HepG2 (cell line): ENCODE results near the gene PRDM15. TPM values are rescaled to one million over a fixed set of nuclear protein-coding genes. Genes with fewer than 3 reads are reported as not detected.
A peak's percentile ranks its signal among the peaks of the same experiment; 100 is the strongest.

Experiments
- ZMYM4 ChIP-seq: sonication (generic); formaldehyde crosslinking; IDR thresholded peaks from 2 replicates; pipeline ENCODE4 v1.8.1; 2023; ENCODE audit warnings: mild to moderate bottlenecking, missing genetic modification reagents
- ZNF253 ChIP-seq: sonication (generic); formaldehyde crosslinking; IDR thresholded peaks from 2 replicates; pipeline ENCODE4 v1.8.0; 2022; ENCODE audit warnings: mild to moderate bottlenecking, missing genetic modification reagents, borderline replicate concordance
- ZNF501 ChIP-seq: sonication (generic); formaldehyde crosslinking; IDR thresholded peaks from 2 replicates; pipeline ENCODE4 v1.5.1; 2020; ENCODE audit warnings: mild to moderate bottlenecking, moderate library complexity, missing genetic modification reagents
- ZNF547 ChIP-seq: sonication (generic); formaldehyde crosslinking; IDR thresholded peaks from 2 replicates; pipeline ENCODE4 v1.5.1; 2020; ENCODE audit warnings: mild to moderate bottlenecking, missing genetic modification reagents
- ZNF713 ChIP-seq: sonication (generic); formaldehyde crosslinking; IDR thresholded peaks from 2 replicates; pipeline ENCODE4 v1.4.0; 2020; ENCODE audit warnings: mild to moderate bottlenecking, missing genetic modification reagents
- polyA plus RNA-seq, 8 experiments: library from polyadenylated mRNA; depleted of rRNA in 3 of 8; stranded (reverse) in 7 of 8; unstranded in 1 of 8; fragments of >200 nt; fragmentation: Illumina TruSeq in 4 of 8; extraction: Trizol in 4 of 8; gene quantifications; 2 replicates each; pipeline versions ENCODE4 v1.2.1 to v1.2.3, GENCODE V29; 2011 to 2016; ENCODE audit warnings: low read depth in 4 of 8, missing spikeins in 1 of 8, mixed read lengths in 1 of 8; ENCODE audit not compliant: insufficient read depth in 1 of 8
- total RNA-seq, 5 experiments: library from RNA; depleted of rRNA; stranded (reverse); fragments of >200 nt; fragmentation: Illumina TruSeq; extraction: Trizol; gene quantifications; 2 replicates each; pipeline ENCODE4 v1.2.3, GENCODE V29; 2016; ENCODE audit warnings: low read depth in 1 of 5
- TF ChIP-seq, protein P1 (sequence below), 2 experiments: IDR thresholded peaks; 2 replicates each; pipeline ENCODE4 v1.6.1; 2011 to 2012; ENCODE audit warnings: low read length in 2 of 2, borderline replicate concordance in 1 of 2, low read depth in 1 of 2, mild to moderate bottlenecking in 1 of 2, moderate library complexity in 1 of 2
- TF ChIP-seq, protein P2 (sequence below): sonication (generic); IDR thresholded peaks from 2 replicates; pipeline ENCODE4 v1.6.1; 2016; ENCODE audit warnings: low read depth, borderline replicate concordance
- TF ChIP-seq, protein P3 (sequence below): sonication (generic); formaldehyde crosslinking; IDR thresholded peaks from 2 replicates; pipeline ENCODE4 v1.8.0; 2022; ENCODE audit warnings: missing genetic modification reagents, mild to moderate bottlenecking, moderate library complexity, borderline replicate concordance
- TF ChIP-seq, protein P4 (sequence below): IDR thresholded peaks from 2 replicates; pipeline ENCODE4 v1.6.1; 2016; ENCODE audit warnings: low read depth, control low read depth
- TF ChIP-seq, protein P5 (sequence below), 2 experiments: sonication (generic) in 1 of 2; formaldehyde crosslinking in 1 of 2; IDR thresholded peaks; 2 replicates each; pipeline versions ENCODE4 v1.4.0 to v1.6.1; 2016 to 2020; ENCODE audit warnings: borderline replicate concordance in 1 of 2, low read depth in 1 of 2, mild to moderate bottlenecking in 1 of 2, missing genetic modification reagents in 1 of 2

Gene PRDM15
- total and polyA plus RNA-seq, 2 of the 13 experiments (the other 11 are each of a cell fraction or from before 2014, with no cell fraction given): 4.0 to 6.9 TPM

DNA sequence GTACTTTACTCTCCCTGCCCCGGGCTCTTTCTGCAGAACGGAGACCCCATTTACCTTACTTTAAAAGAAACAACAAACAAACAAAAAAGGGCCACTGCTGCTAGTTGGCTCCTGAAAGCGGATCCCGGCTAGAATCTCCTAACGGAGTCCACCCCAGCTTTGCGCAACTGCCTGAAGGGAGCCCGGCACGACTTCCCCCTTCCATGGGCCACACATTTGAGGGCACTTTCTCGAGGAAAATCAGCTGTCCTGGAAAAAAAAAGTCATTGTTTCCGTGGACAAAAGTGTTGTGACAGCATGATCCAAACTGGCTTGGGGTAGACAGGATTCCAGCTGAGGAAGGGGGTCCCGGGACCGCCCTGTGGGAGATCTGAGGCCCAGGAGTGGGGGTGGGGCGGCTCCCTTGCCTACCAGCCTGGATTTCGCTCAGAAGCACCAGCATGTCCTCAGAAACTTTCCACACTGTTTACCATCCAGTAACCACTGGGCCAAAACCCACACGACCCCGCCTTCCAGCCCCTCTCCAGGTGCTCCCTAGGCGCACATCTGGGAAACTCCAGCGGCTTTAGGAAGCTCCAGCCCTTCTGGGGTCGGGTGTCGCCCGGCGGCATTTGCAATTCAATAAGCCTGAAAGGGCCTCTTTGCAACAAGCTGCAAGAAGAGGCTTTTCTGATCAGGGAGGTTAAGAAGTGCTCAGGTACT lies 117.1 kb downstream of the PRDM15 start (continued):
- TF ChIP-seq, protein P1, sequence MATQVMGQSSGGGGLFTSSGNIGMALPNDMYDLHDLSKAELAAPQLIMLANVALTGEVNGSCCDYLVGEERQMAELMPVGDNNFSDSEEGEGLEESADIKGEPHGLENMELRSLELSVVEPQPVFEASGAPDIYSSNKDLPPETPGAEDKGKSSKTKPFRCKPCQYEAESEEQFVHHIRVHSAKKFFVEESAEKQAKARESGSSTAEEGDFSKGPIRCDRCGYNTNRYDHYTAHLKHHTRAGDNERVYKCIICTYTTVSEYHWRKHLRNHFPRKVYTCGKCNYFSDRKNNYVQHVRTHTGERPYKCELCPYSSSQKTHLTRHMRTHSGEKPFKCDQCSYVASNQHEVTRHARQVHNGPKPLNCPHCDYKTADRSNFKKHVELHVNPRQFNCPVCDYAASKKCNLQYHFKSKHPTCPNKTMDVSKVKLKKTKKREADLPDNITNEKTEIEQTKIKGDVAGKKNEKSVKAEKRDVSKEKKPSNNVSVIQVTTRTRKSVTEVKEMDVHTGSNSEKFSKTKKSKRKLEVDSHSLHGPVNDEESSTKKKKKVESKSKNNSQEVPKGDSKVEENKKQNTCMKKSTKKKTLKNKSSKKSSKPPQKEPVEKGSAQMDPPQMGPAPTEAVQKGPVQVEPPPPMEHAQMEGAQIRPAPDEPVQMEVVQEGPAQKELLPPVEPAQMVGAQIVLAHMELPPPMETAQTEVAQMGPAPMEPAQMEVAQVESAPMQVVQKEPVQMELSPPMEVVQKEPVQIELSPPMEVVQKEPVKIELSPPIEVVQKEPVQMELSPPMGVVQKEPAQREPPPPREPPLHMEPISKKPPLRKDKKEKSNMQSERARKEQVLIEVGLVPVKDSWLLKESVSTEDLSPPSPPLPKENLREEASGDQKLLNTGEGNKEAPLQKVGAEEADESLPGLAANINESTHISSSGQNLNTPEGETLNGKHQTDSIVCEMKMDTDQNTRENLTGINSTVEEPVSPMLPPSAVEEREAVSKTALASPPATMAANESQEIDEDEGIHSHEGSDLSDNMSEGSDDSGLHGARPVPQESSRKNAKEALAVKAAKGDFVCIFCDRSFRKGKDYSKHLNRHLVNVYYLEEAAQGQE (IDR thresholded peaks at IDR 0.05; ENCODE audit: borderline replicate concordance in 1 of 2, low read depth in 1 of 2, low read length in 2 of 2): no peak
- TF ChIP-seq, protein P2, sequence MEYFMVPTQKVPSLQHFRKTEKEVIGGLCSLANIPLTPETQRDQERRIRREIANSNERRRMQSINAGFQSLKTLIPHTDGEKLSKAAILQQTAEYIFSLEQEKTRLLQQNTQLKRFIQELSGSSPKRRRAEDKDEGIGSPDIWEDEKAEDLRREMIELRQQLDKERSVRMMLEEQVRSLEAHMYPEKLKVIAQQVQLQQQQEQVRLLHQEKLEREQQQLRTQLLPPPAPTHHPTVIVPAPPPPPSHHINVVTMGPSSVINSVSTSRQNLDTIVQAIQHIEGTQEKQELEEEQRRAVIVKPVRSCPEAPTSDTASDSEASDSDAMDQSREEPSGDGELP: peak; percentile 47; the same call in 1 of the 2 replicates
- TF ChIP-seq ZNF713 (CRISPR knock-in tag): no peak
- TF ChIP-seq ZNF547 (CRISPR knock-in tag): no peak
- no peak for TF ChIP-seq ZNF253
- peak; percentile 31; the same call in 1 of the 2 replicates for TF ChIP-seq ZNF501 (CRISPR knock-in tag)
- TF ChIP-seq, protein P3, sequence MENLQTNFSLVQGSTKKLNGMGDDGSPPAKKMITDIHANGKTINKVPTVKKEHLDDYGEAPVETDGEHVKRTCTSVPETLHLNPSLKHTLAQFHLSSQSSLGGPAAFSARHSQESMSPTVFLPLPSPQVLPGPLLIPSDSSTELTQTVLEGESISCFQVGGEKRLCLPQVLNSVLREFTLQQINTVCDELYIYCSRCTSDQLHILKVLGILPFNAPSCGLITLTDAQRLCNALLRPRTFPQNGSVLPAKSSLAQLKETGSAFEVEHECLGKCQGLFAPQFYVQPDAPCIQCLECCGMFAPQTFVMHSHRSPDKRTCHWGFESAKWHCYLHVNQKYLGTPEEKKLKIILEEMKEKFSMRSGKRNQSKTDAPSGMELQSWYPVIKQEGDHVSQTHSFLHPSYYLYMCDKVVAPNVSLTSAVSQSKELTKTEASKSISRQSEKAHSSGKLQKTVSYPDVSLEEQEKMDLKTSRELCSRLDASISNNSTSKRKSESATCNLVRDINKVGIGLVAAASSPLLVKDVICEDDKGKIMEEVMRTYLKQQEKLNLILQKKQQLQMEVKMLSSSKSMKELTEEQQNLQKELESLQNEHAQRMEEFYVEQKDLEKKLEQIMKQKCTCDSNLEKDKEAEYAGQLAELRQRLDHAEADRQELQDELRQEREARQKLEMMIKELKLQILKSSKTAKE (CRISPR knock-in tag): no peak
- TF ChIP-seq, protein P4, sequence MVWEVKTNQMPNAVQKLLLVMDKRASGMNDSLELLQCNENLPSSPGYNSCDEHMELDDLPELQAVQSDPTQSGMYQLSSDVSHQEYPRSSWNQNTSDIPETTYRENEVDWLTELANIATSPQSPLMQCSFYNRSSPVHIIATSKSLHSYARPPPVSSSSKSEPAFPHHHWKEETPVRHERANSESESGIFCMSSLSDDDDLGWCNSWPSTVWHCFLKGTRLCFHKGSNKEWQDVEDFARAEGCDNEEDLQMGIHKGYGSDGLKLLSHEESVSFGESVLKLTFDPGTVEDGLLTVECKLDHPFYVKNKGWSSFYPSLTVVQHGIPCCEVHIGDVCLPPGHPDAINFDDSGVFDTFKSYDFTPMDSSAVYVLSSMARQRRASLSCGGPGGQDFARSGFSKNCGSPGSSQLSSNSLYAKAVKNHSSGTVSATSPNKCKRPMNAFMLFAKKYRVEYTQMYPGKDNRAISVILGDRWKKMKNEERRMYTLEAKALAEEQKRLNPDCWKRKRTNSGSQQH: no peak
- TF ChIP-seq ZMYM4 (CRISPR knock-in tag): no peak
- TF ChIP-seq, protein P5, sequence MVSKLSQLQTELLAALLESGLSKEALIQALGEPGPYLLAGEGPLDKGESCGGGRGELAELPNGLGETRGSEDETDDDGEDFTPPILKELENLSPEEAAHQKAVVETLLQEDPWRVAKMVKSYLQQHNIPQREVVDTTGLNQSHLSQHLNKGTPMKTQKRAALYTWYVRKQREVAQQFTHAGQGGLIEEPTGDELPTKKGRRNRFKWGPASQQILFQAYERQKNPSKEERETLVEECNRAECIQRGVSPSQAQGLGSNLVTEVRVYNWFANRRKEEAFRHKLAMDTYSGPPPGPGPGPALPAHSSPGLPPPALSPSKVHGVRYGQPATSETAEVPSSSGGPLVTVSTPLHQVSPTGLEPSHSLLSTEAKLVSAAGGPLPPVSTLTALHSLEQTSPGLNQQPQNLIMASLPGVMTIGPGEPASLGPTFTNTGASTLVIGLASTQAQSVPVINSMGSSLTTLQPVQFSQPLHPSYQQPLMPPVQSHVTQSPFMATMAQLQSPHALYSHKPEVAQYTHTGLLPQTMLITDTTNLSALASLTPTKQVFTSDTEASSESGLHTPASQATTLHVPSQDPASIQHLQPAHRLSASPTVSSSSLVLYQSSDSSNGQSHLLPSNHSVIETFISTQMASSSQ (IDR thresholded peaks at IDR 0.05; ENCODE audit: low read depth): no peak
- TF ChIP-seq, protein P5 (CRISPR knock-in tag; IDR thresholded peaks at IDR 0.05; ENCODE audit: borderline replicate concordance): 0 out of 2 replicates have a peak, but pooled peaks have one; percentile 31
